Fibroblast of villous mesenchyme (primary cell): Measurements from ENCODE around the gene USP20. TPM values are rescaled to one million over a fixed set of nuclear protein-coding genes. Genes with fewer than 3 reads are reported as not detected.

ENCODE experiments used
- DNase-seq: peaks from one replicate; pipeline ENCODE4 v3.0.0-alpha.2; 2010; ENCODE audit warnings: low read depth
- H3K4me3 ChIP-seq: 2 replicates; pipeline ENCODE4 v1.5.1; 2011; ENCODE audit warnings: low read depth, mild to moderate bottlenecking, low read length
- total RNA-seq: library from RNA; depleted of rRNA; stranded (reverse); fragments of >200 nt; gene quantifications from 2 replicates; pipeline ENCODE4 v1.2.3, GENCODE V29; 2012
- TF ChIP-seq, protein P1 (sequence below): IDR thresholded peaks from 2 replicates; pipeline ENCODE4 v1.5.1; 2012; ENCODE audit warnings: low read depth, mild to moderate bottlenecking, low read length; ENCODE audit not compliant: insufficient read depth

The USP20 gene
- total RNA-seq, 1 donor: 10.4 TPM

DNA sequence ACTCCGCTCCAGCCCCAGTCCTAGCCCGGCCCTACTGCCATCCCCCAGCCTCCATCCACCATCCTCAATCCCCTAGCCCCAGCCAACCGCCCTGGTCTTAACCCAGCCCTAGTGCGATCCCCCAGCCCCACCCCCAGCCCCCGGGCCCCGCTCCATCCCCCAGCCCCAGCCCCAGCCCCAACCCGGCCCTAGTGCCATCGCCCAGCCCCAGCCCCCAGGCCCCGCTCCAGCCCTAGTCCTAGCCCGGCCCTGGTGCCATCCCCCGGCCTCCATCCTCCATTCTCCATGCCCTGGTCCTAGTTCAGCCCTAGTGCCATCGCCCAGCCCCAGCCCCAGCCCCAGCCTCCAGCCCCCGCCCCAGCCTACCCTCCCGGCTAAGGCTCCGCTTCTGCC, 11.7 kb upstream of the USP20 start:
- peak overlapping the region; percentile 81 for H3K4me3 ChIP-seq
- DNase-seq: no peak
- TF ChIP-seq, protein P1, sequence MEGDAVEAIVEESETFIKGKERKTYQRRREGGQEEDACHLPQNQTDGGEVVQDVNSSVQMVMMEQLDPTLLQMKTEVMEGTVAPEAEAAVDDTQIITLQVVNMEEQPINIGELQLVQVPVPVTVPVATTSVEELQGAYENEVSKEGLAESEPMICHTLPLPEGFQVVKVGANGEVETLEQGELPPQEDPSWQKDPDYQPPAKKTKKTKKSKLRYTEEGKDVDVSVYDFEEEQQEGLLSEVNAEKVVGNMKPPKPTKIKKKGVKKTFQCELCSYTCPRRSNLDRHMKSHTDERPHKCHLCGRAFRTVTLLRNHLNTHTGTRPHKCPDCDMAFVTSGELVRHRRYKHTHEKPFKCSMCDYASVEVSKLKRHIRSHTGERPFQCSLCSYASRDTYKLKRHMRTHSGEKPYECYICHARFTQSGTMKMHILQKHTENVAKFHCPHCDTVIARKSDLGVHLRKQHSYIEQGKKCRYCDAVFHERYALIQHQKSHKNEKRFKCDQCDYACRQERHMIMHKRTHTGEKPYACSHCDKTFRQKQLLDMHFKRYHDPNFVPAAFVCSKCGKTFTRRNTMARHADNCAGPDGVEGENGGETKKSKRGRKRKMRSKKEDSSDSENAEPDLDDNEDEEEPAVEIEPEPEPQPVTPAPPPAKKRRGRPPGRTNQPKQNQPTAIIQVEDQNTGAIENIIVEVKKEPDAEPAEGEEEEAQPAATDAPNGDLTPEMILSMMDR: no peak

DNA sequence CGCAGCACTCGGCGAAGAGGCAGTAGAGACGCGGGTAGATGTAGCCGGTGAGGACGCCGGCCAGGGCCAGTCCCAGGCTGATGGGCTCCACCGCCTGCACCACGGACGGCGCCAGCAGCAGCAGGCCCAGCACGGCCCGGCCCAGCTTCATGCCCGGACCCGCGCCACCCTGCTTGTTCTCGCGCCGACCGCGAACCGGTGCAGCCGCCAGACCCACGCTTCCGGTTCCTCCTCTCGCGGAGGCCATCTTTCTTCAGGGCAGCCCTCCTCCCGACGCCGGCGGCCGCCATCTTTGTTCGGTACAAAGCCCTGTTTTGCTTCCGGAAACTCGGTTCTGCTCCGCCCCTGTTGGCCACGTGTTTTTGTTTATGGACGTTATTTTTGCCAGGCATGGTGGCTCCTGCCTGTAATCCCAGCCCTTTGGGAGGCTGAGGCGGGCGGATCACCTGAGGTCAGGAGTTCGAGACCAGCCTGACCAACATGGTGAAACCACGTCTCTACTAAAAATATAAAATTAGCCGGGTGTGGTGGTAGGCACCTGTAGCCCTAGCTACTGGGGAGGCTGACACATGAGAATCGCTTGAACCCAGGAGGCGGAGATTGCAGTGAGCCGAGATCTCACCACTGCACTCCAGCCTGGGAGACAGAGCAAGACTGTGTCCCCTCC, 11.2 kb upstream of the USP20 start, which contains the start of gene TOR1A:
Gene TOR1A, minus strand, starts transcription at position 202 of the 667 bp plus-strand sequence. Its CDS starts 51 bp downstream, at position 151.
- TF ChIP-seq, protein P1: no peak
- H3K4me3 ChIP-seq: peak within 1 kb of the TSS; percentile 81
- DNase-seq: peak; percentile 96

DNA sequence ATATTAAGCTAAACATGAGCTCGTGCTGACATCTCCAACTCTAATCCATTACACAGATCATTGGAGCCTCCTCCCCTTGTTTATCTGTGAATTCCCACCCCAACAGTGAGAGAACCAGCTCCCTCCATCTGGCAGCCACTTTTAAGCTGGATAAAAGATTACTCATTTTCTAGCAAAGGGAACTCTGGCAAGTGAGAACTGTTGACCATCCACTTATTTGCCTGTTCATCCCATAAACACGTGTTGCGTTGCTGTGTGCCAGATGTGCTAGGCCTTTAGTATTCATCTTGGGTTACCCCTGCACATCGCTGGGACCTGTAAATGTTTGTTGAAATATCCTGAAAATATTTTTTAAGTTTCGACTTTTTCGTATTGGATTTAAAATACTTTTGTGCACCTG, 8.9 kb upstream of the USP20 start:
- TF ChIP-seq, protein P1: no peak
- no peak for DNase-seq
- no peak overlapping the region for H3K4me3 ChIP-seq

DNA sequence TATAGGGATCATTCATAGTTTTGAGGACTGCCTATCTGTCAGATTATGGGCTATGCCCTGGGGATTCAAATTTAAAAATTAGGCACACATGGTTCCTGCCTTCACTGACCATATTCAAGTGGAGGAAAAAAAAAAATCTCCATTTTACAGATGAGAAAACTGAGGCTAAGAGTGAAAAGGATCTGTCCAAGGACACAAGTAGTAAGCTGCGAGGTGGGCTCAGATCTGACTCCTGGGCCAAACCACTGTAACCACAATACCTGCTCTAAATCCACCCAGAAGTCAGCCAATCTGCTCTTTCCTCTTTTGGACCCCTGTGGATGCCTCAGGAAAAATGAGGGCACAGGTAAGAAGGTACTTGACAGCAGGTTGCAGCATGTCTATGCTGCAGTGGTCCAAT, 8.5 kb upstream of the USP20 start:
- no peak overlapping the region for H3K4me3 ChIP-seq
- no peak for DNase-seq
- TF ChIP-seq, protein P1: no peak

DNA sequence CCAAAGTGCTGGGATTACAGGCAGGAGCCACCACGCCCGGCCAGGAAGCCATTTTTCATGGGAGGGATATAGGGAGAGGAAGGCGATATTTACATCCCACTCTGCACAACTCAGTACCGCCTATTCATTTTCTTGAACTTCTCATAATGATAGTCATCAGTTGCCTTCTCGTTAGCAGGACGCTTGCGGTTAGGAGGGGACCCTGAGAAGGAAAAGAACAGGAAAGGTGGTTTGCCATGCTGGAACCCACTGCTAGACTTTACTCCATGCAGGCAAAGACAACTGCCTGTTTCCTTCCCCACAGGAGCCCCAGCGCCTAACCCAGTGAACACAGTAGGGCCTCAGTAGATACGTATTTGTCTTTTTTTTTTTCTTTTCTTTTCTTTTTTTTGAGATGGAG, 7.2 kb upstream of the USP20 start:
- no peak for DNase-seq
- TF ChIP-seq, protein P1: no peak
- H3K4me3 ChIP-seq: no peak overlapping the region

DNA sequence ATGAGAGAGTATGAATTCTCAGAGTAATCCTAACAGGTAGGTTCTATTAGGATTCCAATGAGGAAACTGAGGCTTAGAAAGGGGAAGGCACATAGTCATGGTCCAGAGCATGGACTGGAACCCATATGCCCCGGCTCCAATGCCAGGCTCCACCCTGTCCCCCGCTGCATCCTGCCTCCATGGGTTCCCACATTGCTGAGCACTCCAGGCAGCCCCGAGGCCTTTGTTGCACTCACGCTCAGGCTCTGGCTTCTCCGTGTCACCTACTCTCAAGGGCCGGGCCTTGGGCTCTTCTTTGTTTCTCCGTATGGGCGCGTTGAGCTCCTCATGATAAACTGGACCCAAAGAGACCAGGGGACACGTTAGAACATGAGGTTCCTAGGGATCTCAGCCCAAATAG, 6.3 kb upstream of the USP20 start:
- TF ChIP-seq, protein P1: no peak
- no peak for DNase-seq
- no peak overlapping the region for H3K4me3 ChIP-seq

DNA sequence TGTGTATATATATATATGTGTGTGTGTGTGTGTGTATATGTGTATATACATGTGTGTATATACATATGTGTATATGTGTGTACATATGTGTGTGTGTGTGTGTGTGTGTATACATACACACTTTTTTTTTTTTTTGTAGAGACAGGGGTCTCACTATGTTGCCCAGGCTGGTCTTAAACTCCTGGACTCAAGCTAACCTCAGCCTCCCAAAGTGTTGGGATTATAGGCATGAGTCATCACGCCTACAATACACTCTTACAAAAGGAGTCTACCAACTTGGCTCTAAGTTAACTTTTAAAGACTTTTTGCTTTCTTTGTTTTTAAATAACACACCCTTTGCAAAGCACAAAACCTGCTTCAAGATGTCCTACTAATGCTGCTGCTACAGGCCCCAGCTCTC, 2.3 kb upstream of the USP20 start:
- TF ChIP-seq, protein P1: no peak
- DNase-seq: no peak

More for the DNA sequence above, 2.3 kb upstream of the USP20 start:
- H3K4me3 ChIP-seq: no peak overlapping the region
